OCI-LY7 (cell line): ENCODE data around the gene ARL15. TPM values are rescaled to one million over a fixed set of nuclear protein-coding genes. Genes with fewer than 3 reads are reported as not detected.

Source experiments
- BruUV-seq: library from RNA; stranded (reverse); fragments of 400-500 nt; replicated peaks from 2 replicates; lab custom pipeline; 2021; lab: Mats Ljungman, UMichigan
- CTCF ChIA-PET: fragments of 300-600 bp; sonication (Branson Sonifier 250); formaldehyde crosslinking; loops from one replicate; lab custom pipeline; 2022; ENCODE audit warnings: antibody characterized with exemption; ENCODE audit not compliant: unreplicated experiment; lab: Charles Lee
- POLR2A ChIA-PET: fragments of 300-600 bp; sonication (Branson Sonifier 250); formaldehyde crosslinking; loops from one replicate; lab custom pipeline; 2022; ENCODE audit warnings: antibody characterized with exemption; lab: Charles Lee
- DNase-seq: peaks from one replicate; pipeline ENCODE4 v3.0.0-alpha.2; 2015; ENCODE audit warnings: low spot score
- H2AFZ ChIP-seq: fragments of 200-600 bp; sonication (generic), shearing (Covaris generic); 2 replicates; pipeline ENCODE4 v1.6.1; 2014; ENCODE audit warnings: mild to moderate bottlenecking, antibody characterized with exemption, low read length, moderate library complexity
- H3K27ac ChIP-seq: fragments of 200-600 bp; sonication (generic); 2 replicates; pipeline ENCODE4 v1.5.1; 2014; ENCODE audit warnings: mixed run types, low read depth, mild to moderate bottlenecking, moderate library complexity, low read length, inconsistent platforms; ENCODE audit not compliant: poor library complexity, severe bottlenecking
- H3K36me3 ChIP-seq: fragments of 200-600 bp; sonication (generic); 2 replicates; pipeline ENCODE4 v1.6.1; 2014; ENCODE audit warnings: mild to moderate bottlenecking, antibody characterized with exemption, low read length, moderate library complexity, mixed read lengths; ENCODE audit not compliant: insufficient read depth
- H3K4me1 ChIP-seq: fragments of 200-600 bp; sonication (generic); 2 replicates; pipeline ENCODE4 v1.5.1; 2014; ENCODE audit warnings: mild to moderate bottlenecking, low read length; ENCODE audit not compliant: insufficient read depth, poor library complexity, severe bottlenecking
- H3K4me2 ChIP-seq: fragments of 200-600 bp; sonication (generic); 2 replicates; pipeline ENCODE4 v1.6.1; 2014; ENCODE audit warnings: mild to moderate bottlenecking, low read length
- H3K4me3 ChIP-seq: fragments of 200-600 bp; sonication (generic); 2 replicates; pipeline ENCODE4 v1.5.1; 2014; ENCODE audit warnings: mild to moderate bottlenecking, low read depth, low read length; ENCODE audit not compliant: poor library complexity, severe bottlenecking
- H3K79me2 ChIP-seq: fragments of 200-600 bp; sonication (generic); 2 replicates; pipeline ENCODE4 v1.6.1; 2016; ENCODE audit warnings: low read depth, mild to moderate bottlenecking, low read length, moderate library complexity, mixed read lengths; ENCODE audit not compliant: insufficient read depth
- H3K9me2 ChIP-seq: fragments of 200-600 bp; sonication (generic); 2 replicates; pipeline ENCODE4 v1.6.1; 2016; ENCODE audit warnings: mild to moderate bottlenecking, low read length, mixed read lengths; ENCODE audit not compliant: insufficient read depth
- H3K9me3 ChIP-seq: fragments of 200-600 bp; sonication (generic); 2 replicates; pipeline ENCODE4 v1.6.1; 2014; ENCODE audit warnings: mild to moderate bottlenecking, mixed run types, low read length, mixed read lengths
- H4K20me1 ChIP-seq: fragments of 200-600 bp; sonication (generic); 2 replicates; pipeline ENCODE4 v1.6.1; 2014; ENCODE audit warnings: mild to moderate bottlenecking, antibody characterized with exemption, low read length, moderate library complexity, mixed read lengths; ENCODE audit not compliant: insufficient read depth
- CTCF ChIP-seq: fragments of 200-600 bp; sonication (generic); conservative IDR thresholded peaks from 2 replicates; pipeline ENCODE4 v1.5.1; 2014; ENCODE audit warnings: mild to moderate bottlenecking, antibody characterized with exemption, low read length, moderate library complexity, mixed read lengths
- EZH2phosphoT487 ChIP-seq: fragments of 200-600 bp; sonication (generic); IDR thresholded peaks from 2 replicates; pipeline ENCODE4 v1.6.1; 2018; ENCODE audit warnings: low read depth, borderline replicate concordance, mild to moderate bottlenecking, mixed run types, antibody characterized with exemption, low read length, moderate library complexity, mixed read lengths
- intact Hi-C: fragments of 100-400 bp; cut with micrococcal nuclease; formaldehyde crosslinking; loops from one replicate; pipeline ENCODE4 v1.10.0; 2022; ENCODE audit not compliant: unreplicated experiment
- total RNA-seq, 2 experiments: library from RNA; depleted of rRNA in 1 of 2; stranded (reverse); fragments of >200 nt in 1 of 2; shearing (Covaris generic) in 1 of 2; gene quantifications; 2 replicates each; pipeline ENCODE4 v1.2.3, GENCODE V29; 2014 to 2022

Gene ARL15
- total RNA-seq, 2 experiments from 2014 or later: 18.8 to 24.4 TPM

DNA sequence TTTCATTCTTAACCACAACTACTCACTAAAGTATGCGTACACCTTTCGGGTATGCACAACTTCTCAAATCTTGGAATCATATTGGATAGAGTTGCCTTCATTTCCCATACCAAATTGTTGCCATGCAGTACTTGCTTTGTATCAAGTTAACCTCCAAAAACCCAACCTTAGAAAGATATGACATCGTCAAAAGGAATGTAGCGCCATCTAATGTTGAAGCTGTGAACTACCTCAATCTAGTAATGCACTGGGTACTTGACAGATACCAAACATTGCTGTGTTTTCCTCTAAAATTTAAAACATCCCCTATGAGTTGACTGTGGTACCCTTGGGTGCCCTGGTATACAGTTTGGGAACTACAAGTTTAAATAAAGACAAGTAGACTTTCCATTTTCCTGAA lies 318.4 kb downstream of the ARL15 start:
- Histone ChIP-seq H3K4me3 (no peak overlapping the region), H4K20me1 (no peaks in the 10 kb centered on the region; the same call in 1 of the 2 replicates), H3K4me1 (no peaks in the 10 kb centered on the region), H2AFZ (no peak overlapping the region), H3K27ac (no peak overlapping the region), H3K36me3 (no peaks in the 10 kb centered on the region), H3K79me2 (no peaks in the 10 kb centered on the region), H3K4me2 (no peak overlapping the region), H3K9me2 (no peaks in the 10 kb centered on the region), H3K9me3 (no peaks in the 10 kb centered on the region)
- no TSS peak for BruUV-seq
- DNase-seq: no peak
- ChIA-PET POLR2A (interaction anchor here (1.1 kb wide), 1 partner anchor 89 kb away, joined by 3 read pairs; no protein-coding TSS in a partner anchor), CTCF (no interaction called here)
- intact Hi-C loops: no loop called here
- TF ChIP-seq EZH2phosphoT487 (no peak), CTCF (peak; percentile 66)

DNA sequence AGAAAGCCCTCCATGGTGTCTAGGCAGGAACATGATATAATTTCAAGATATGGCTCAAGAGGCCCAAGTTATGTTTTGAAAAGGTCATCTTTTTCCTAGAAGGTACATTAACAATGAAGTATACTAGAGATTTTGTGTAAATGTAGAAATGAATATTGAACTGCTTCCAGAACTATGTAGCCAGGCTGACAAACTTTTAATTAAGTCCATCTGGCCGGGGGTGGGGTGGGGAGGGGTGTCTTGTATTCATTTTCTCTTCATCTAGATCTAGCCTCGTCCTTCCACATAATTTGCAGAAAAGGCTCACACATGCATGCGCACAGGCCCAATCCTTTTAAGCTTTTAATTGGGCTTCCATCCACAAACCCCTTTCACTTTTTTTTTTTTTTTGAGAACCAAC lies 323.3 kb downstream of the ARL15 start:
- Histone ChIP-seq H3K27ac (no peak overlapping the region), H3K4me2 (no peak overlapping the region), H3K79me2 (no peaks in the 10 kb centered on the region), H4K20me1 (no peaks in the 10 kb centered on the region), H3K4me3 (no peak overlapping the region), H3K9me2 (no peaks in the 10 kb centered on the region; the same call in 1 of the 2 replicates), H3K4me1 (no peaks in the 10 kb centered on the region), H2AFZ (no peak overlapping the region), H3K36me3 (no peaks in the 10 kb centered on the region), H3K9me3 (no peaks in the 10 kb centered on the region)
- ChIA-PET POLR2A (interaction anchor here (0.7 kb wide), 3 partner anchors 25 to 189 kb away, joined by 4 read pairs; no protein-coding TSS in a partner anchor), CTCF (no interaction called here)
- intact Hi-C loops: no loop called here
- TF ChIP-seq CTCF: no peak
- TF ChIP-seq EZH2phosphoT487: no peak
- BruUV-seq: no TSS peak
- no peak for DNase-seq

DNA sequence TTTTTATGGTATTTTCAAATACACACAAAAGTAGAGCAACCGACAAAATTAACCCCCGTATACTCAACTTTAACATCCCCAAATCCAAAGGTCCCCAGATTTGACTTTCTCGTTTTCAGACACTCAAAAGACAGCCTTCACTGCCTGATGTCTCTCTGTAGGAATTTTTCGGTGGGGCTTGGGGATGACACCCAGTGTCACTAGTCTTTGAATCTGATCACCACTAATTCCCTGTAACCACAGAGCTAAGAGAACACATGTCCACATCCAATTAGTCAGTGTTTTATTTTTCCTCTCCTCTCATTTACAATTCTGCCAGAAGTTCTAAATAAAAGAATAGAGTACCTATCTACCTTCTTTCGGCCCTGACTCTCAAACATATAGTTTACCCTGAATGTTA lies 324.6 kb downstream of the ARL15 start:
- Histone ChIP-seq H2AFZ (no peak overlapping the region), H3K9me3 (no peaks in the 10 kb centered on the region), H3K36me3 (no peaks in the 10 kb centered on the region), H3K4me2 (no peak overlapping the region), H3K9me2 (no peaks in the 10 kb centered on the region; the same call in 1 of the 2 replicates), H4K20me1 (no peaks in the 10 kb centered on the region), H3K4me1 (no peaks in the 10 kb centered on the region), H3K4me3 (no peak overlapping the region), H3K79me2 (no peaks in the 10 kb centered on the region), H3K27ac (no peak overlapping the region)
- DNase-seq: no peak
- TF ChIP-seq CTCF (no peak), EZH2phosphoT487 (no peak)
- ChIA-PET POLR2A (no interaction called here), CTCF (no interaction called here)
- intact Hi-C loops: no loop called here
- BruUV-seq: no TSS peak
